Neuron (in vitro differentiated cells): ENCODE measurements around the gene FOXJ1.

Experiments
- H2AFZ ChIP-seq: one replicate; pipeline ENCODE4 v1.6.1; 2013; ENCODE audit warnings: low read depth, mild to moderate bottlenecking, inconsistent platforms, low read length, moderate library complexity
- H3K27me3 ChIP-seq: one replicate; pipeline ENCODE4 v1.6.1; 2013; ENCODE audit warnings: low read length; ENCODE audit not compliant: insufficient read depth
- H3K36me3 ChIP-seq: one replicate; pipeline ENCODE4 v1.6.1; 2013; ENCODE audit warnings: low read length; ENCODE audit not compliant: insufficient read depth
- H3K4me1 ChIP-seq: one replicate; pipeline ENCODE4 v1.6.1; 2013; ENCODE audit warnings: low read length; ENCODE audit not compliant: insufficient read depth
- H3K4me3 ChIP-seq: 2 replicates; pipeline ENCODE4 v1.5.1; 2013; ENCODE audit warnings: mild to moderate bottlenecking, low read length, moderate library complexity
- H3K9me3 ChIP-seq: one replicate; pipeline ENCODE4 v1.6.1; 2013; ENCODE audit warnings: low read length

FOXJ1 gene

GRCh38 chr17:76134911-76135809 lies 5.9 kb downstream of the FOXJ1 start:
- Histone ChIP-seq H3K27me3 (no peaks in the 10 kb centered on the region), H3K4me3 (no peak overlapping the region), H3K36me3 (no peaks in the 10 kb centered on the region), H3K9me3 (no peaks in the 10 kb centered on the region), H3K4me1 (peaks cover 55% of the 10 kb centered on the region), H2AFZ (no peak overlapping the region)

DNA sequence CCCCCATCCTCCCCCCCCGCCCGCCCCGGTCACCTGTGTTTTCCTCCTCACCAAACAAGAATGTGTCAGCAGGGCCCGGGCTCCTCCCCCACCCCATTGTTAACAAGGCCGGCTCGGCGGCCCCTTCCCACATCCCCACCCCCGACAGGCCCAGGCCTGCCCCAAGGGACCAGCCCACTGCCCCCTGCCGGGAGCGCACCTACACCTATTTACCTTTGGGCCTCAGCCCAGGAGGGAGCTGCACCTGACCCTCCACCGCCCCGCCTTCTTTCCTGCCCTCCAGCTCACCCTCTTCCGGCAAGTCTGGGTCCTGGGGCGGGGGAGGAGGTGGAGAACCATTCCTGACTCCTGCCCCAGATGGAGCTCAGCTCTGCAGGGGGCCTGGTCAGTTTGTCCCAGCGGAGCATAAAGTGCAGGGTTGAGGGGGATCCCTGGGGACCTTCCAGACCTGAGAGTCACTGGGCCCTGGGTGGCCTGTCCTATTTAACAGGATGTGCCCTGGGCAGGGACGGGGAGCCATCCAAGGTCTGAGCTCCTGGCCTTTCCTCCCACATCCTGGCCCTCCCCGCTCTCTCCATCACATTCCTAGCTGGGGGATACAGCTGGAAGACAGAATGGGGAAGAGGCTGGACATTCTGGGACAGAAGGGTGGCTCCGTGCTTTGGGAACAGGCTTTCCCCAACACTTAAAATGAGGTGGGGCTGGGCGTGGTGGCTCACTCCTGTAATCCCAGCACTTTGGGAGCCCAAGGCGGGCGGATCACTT lies 8.3 kb downstream of the FOXJ1 start:
- H2AFZ ChIP-seq = no peak overlapping the region
- no peaks in the 10 kb centered on the region for H3K9me3 ChIP-seq
- peaks cover 35% of the 10 kb centered on the region for H3K4me1 ChIP-seq
- no peak overlapping the region for H3K4me3 ChIP-seq
- H3K27me3 ChIP-seq = no peaks in the 10 kb centered on the region
- no peaks in the 10 kb centered on the region for H3K36me3 ChIP-seq

DNA sequence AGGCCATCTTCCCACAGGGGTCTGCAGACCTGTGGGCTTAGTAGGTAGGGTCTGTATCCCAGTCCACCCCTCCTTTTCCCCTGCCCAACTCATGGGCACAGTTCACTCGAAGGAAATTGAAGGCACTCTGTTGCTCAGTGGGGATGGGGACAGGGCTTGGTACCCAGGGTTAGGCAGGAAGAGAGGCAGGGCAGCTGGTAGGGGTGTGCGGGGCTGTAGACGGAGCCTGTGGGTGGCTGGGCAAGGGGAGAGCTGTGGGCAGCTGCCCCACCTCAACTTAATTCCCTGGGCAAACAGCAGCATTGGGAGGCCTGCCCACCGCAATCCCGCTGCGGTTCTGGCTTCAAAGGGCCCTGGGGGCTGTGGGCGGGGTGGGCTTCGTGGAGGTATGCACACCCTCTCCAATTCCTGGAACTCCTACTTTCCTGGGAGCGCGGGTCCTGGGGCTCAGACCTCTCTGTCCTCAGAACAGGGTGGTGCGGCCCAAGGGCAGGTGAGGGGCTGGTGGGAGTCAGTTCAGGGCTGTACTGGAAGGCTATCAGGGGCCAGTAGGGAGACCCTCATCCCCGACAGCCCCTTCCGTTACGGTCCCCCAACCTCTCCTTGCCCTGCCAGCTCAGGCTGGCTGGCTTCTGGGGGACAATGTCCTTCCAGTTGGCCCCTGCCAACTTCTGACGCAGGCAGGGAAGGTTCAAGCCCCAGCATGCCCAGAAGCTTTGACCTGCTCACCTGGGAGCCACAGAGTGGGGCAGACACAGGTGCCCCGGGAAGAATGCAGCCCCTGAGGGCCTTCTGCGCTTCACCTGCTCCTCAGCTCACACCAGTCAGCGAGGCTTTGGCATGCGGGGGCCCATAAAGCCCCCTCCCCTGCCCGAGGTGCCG lies 9.1 kb downstream of the FOXJ1 start:
- Histone ChIP-seq H3K27me3 (no peaks in the 10 kb centered on the region), H3K4me3 (no peak overlapping the region), H3K4me1 (peaks cover 26% of the 10 kb centered on the region), H2AFZ (no peak overlapping the region), H3K36me3 (no peaks in the 10 kb centered on the region), H3K9me3 (no peaks in the 10 kb centered on the region)

- H3K9me3 ChIP-seq = no peaks in the 10 kb centered on the region
Measured at GRCh38 chr17:76131051-76131691, 9.9 kb downstream of the FOXJ1 start.

DNA sequence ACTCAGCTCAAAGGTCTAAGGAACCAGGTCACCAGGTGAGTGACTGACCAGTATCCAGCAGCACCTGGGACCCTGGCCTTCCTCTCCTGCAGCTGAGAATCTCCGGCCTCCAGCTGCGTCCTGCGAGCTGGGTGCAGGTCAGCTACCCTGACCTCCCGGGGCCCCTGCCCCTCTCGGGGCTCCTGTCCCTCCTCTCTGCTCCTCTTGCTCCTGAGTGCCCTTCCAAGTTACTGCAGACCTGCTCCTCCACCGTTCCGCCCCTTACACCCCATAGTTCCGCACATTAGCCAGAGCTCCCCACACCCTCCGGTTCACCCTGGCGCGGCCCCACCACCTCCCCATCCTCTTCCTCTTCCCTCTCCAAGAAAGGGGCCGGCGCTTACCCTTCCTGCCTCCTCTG lies 10.6 kb downstream of the FOXJ1 start:
- no peak overlapping the region for H3K4me3 ChIP-seq
- no peaks in the 10 kb centered on the region for H3K36me3 ChIP-seq
- H3K27me3 ChIP-seq = no peaks in the 10 kb centered on the region
- H3K4me1 ChIP-seq = peaks cover 20% of the 10 kb centered on the region
- H3K9me3 ChIP-seq = no peaks in the 10 kb centered on the region
- H2AFZ ChIP-seq = no peak overlapping the region

More at GRCh38 chr17:76131051-76131691, 9.9 kb downstream of the FOXJ1 start:
- Histone ChIP-seq H3K4me3 (no peak overlapping the region), H3K27me3 (no peaks in the 10 kb centered on the region), H3K4me1 (peaks cover 25% of the 10 kb centered on the region), H3K36me3 (no peaks in the 10 kb centered on the region), H2AFZ (no peak overlapping the region)

GRCh38 chr17:76125922-76126321 lies 15.1 kb downstream of the FOXJ1 start:
- Histone ChIP-seq H2AFZ (no peak overlapping the region), H3K36me3 (no peaks in the 10 kb centered on the region), H3K27me3 (no peaks in the 10 kb centered on the region), H3K9me3 (no peaks in the 10 kb centered on the region), H3K4me3 (no peak overlapping the region), H3K4me1 (no peaks in the 10 kb centered on the region)

GRCh38 chr17:76125391-76125675 lies 15.7 kb downstream of the FOXJ1 start:
- Histone ChIP-seq H3K4me3 (no peak overlapping the region), H3K27me3 (no peaks in the 10 kb centered on the region), H3K36me3 (no peaks in the 10 kb centered on the region), H3K4me1 (no peaks in the 10 kb centered on the region), H2AFZ (no peak overlapping the region), H3K9me3 (no peaks in the 10 kb centered on the region)

DNA sequence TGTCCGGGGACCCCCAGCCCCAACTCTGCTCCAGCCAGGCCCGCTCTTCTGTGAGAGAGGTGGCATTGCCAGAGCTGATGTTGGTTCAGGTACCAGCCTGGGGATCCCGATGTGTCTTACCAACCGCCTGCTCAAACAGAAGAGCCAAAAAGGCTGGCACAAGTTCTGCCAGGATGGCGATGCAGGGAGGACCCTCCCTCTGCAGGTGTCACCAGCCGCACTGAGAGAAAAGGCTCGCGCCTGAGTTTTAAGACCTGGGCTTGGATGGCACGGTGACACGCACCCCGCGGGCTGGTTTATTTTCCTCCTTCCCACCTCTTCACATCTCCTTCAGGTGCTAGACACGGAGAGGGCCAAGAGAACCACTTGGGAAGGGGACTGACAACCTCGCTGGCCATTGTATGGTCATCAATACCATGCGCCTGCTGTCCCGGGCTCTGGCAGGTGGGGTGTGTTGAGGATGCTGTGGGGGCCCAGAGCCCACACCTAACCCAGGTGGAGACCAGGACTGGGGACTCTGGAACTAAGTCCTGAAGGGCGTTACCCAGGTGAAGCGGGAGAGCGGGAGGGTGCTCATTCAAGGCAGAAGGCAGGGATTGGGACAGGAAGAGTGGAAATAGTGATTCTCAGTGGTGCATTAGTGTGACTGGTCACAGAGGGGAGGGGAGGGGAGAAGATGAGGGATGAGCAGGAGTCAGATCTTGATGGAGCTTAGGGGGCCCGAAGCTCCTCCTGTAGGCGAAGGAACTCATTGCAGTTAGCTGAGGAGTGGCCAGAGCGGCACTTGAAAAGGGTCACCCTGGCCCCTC lies 16.3 kb downstream of the FOXJ1 start:
- H3K4me1 ChIP-seq = no peaks in the 10 kb centered on the region
- no peaks in the 10 kb centered on the region for H3K27me3 ChIP-seq
- H3K9me3 ChIP-seq = no peaks in the 10 kb centered on the region
- H3K36me3 ChIP-seq = no peaks in the 10 kb centered on the region
- H3K4me3 ChIP-seq = no peak overlapping the region
- no peak overlapping the region for H2AFZ ChIP-seq

DNA sequence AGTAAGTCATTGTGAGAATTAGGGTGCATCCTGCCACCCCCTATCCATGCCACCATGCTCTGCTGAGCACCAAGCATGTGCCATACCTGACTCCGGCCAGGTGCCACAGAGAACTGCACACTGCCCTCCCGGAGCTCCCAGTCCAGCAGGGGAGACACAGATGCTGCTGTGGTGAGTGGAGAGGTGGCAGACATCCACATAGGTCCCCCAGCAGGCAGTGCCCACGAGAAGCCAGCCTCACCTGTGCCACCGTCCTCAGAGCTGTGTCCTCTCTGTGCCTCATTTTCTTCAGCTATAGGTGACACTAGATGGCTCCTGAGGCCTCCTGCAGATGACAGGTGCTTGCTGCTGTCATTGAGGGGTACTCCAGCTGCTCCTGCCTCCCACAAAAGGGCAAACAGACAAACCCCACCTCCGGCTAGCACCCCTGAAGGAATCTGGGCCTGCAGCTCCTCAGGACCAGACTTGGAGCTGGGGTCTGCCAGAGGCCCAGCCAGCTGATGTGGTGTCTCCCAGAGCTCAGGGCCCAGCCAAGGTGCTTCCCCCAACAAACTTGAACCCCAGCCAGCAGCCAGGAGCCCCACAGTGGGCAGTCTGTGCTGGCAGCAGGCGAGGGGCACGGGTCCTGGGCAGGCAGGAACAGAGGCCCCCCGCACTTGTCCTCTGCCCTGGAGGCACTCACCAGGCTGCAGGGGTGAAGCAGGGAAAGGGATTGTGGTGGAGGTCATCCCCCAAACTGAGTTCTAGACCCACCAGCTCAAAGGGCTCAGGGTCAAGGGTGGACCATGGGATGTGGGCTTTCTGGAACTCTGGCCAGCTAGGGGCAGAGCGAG lies 17.1 kb downstream of the FOXJ1 start:
- H2AFZ ChIP-seq = no peak overlapping the region
- H3K9me3 ChIP-seq = no peaks in the 10 kb centered on the region
- no peaks in the 10 kb centered on the region for H3K4me1 ChIP-seq
- no peak overlapping the region for H3K4me3 ChIP-seq
- H3K36me3 ChIP-seq = no peaks in the 10 kb centered on the region
- H3K27me3 ChIP-seq = no peaks in the 10 kb centered on the region

DNA sequence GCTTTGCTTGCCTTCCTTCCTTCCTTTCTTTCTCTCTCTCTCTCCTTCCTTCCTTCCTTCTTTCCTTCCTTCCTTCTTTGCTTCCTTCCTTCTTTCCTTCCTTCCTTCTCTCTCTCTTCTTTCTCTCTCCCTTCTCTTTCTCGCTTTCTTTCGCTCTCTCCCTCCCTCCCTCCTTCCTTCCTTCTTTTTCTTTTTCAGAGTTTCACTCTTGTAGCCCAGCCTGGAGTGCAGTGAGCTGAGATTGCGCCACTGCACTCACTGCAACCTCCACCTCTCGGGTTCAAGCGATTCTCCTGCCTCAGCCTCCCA lies 17.9 kb downstream of the FOXJ1 start:
- H3K36me3 ChIP-seq = no peaks in the 10 kb centered on the region
- H3K4me1 ChIP-seq = no peaks in the 10 kb centered on the region
- H2AFZ ChIP-seq = no peak overlapping the region
- H3K27me3 ChIP-seq = no peaks in the 10 kb centered on the region
- H3K9me3 ChIP-seq = no peaks in the 10 kb centered on the region
- H3K4me3 ChIP-seq = no peak overlapping the region

GRCh38 chr17:76122431-76123190 lies 18.4 kb downstream of the FOXJ1 start:
- no peaks in the 10 kb centered on the region for H3K4me1 ChIP-seq
- H3K27me3 ChIP-seq = no peaks in the 10 kb centered on the region
- peak overlapping the region; percentile 4 for H2AFZ ChIP-seq
- no peak overlapping the region for H3K4me3 ChIP-seq
- H3K36me3 ChIP-seq = no peaks in the 10 kb centered on the region
- H3K9me3 ChIP-seq = no peaks in the 10 kb centered on the region
